Measurements from ENCODE around the gene GIGYF1. TPM values are rescaled to one million over a fixed set of nuclear protein-coding genes. Genes with fewer than 3 reads are reported as not detected.
A peak's percentile ranks its signal among the peaks of the same experiment; 100 is the strongest.

GIGYF1 gene
- total RNA-seq, 4 donors from 2014 or later: 8.0 to 24.2 (median 13.8) TPM

- TF ChIP-seq POLR2A (IDR thresholded peaks at IDR 0.05) (no peak), CTCF (IDR thresholded peaks at IDR 0.05) (no peak)
- Histone ChIP-seq H3K27ac (peak overlapping the region; percentile 45 to 86 (median 82)), H3K4me3 (no peak overlapping the region), H3K9me3 (no peaks in the 10 kb centered on the region), H3K36me3 (peaks cover 44 to 79% (median 52%) of the 10 kb centered on the region in 3 donors), H3K4me1 (peaks cover 23 to 74% (median 28%) of the 10 kb centered on the region in 3 donors), H3K27me3 (no peaks in the 10 kb centered on the region)
- intact Hi-C loops (cut with DNase I): no loop called here
- no peak for DNase-seq
- WGBS, 2 donors: 69 to 73% methylated on average over 8 of the region's 13 CpGs
These were observed 14.7 kb downstream of the GIGYF1 start for GRCh38 chr7:100679129-100679926.

GRCh38 chr7:100678291-100678984, 15.6 kb downstream of the GIGYF1 start:
- peaks cover 23 to 74% (median 28%) of the 10 kb centered on the region in 3 donors for H3K4me1 ChIP-seq
- WGBS, 2 donors: 76 to 78% methylated on average over 23 to 26 of the region's 35 CpGs

GRCh38 chr7:100677308-100678267, 16.5 kb downstream of the GIGYF1 start:
- intact Hi-C loops (cut with DNase I): no loop called here
- Histone ChIP-seq H3K36me3 (peaks cover 38 to 62% (median 38%) of the 10 kb centered on the region in 3 donors), H3K27me3 (no peaks in the 10 kb centered on the region), H3K4me1 (peaks cover 26 to 80% (median 32%) of the 10 kb centered on the region in 3 donors), H3K27ac (no peak overlapping the region), H3K9me3 (no peaks in the 10 kb centered on the region), H3K4me3 (no peak overlapping the region)
- WGBS, 2 donors: 83 to 90% methylated on average over 7 to 10 of the region's 36 CpGs
- TF ChIP-seq POLR2A (IDR thresholded peaks at IDR 0.05): no peak
- no peak for TF ChIP-seq CTCF (IDR thresholded peaks at IDR 0.05)
- DNase-seq: no peak

More at GRCh38 chr7:100678291-100678984, 15.6 kb downstream of the GIGYF1 start:
- TF ChIP-seq CTCF (IDR thresholded peaks at IDR 0.05) (no peak), POLR2A (IDR thresholded peaks at IDR 0.05) (no peak)
- H3K36me3 ChIP-seq: peaks cover 40 to 70% (median 43%) of the 10 kb centered on the region in 3 donors
- intact Hi-C loops (cut with DNase I): no loop called here
- DNase-seq: no peak
- no peaks in the 10 kb centered on the region for H3K27me3 ChIP-seq
- no peaks in the 10 kb centered on the region for H3K9me3 ChIP-seq
- H3K27ac ChIP-seq: peak overlapping the region in 3 of 4 donors; percentile 51 to 86 (median 79)
- H3K4me3 ChIP-seq: no peak overlapping the region

GRCh38 chr7:100676501-100677306, 17.3 kb downstream of the GIGYF1 start:
- intact Hi-C loops (cut with DNase I): no loop called here
- Histone ChIP-seq H3K27me3 (no peaks in the 10 kb centered on the region), H3K4me1 (peaks cover 26 to 73% (median 32%) of the 10 kb centered on the region in 3 donors), H3K36me3 (peaks cover 29 to 53% (median 37%) of the 10 kb centered on the region in 3 donors), H3K27ac (peak overlapping the region; percentile 96 to 100 (median 99)), H3K4me3 (peak overlapping the region; percentile 70 to 99 (median 98)), H3K9me3 (no peaks in the 10 kb centered on the region)
- 69 to 77% methylated on average over 10 to 14 of the region's 23 CpGs for WGBS, 2 donors
- TF ChIP-seq POLR2A (IDR thresholded peaks at IDR 0.05): no peak
- no peak for TF ChIP-seq CTCF (IDR thresholded peaks at IDR 0.05)
- DNase-seq: no peak

All from esophagus squamous epithelium (tissue), 5 donors.